ENCODE measurements around the gene PHF12. TPM values are rescaled to one million over a fixed set of nuclear protein-coding genes. Genes with fewer than 3 reads are reported as not detected.

PHF12 gene
- total RNA-seq, 1 donor from 2014 or later, result 50.3 TPM

- DNase-seq (ENCODE audit: extremely low spot score, unreplicated experiment), result no peak
- Mint-ChIP-seq H3K27me3 (ENCODE audit: unreplicated experiment) (peaks cover 3% of the 10 kb centered on the region), H3K9me3 (ENCODE audit: unreplicated experiment) (no peaks in the 10 kb centered on the region), H3K36me3 (ENCODE audit: unreplicated experiment) (no peaks in the 10 kb centered on the region), H3K4me1 (ENCODE audit: unreplicated experiment) (no peaks in the 10 kb centered on the region), H3K27ac (ENCODE audit: unreplicated experiment) (no peak overlapping the region), H3K4me3 (ENCODE audit: unreplicated experiment) (no peak overlapping the region)
- no peak for TF ChIP-seq CTCF (IDR thresholded peaks at IDR 0.05)
Measured at GRCh38 chr17:28988475-28988874, 37.2 kb upstream of the PHF12 start.

- Mint-ChIP-seq H3K4me3 (ENCODE audit: unreplicated experiment) (no peak overlapping the region), H3K27me3 (ENCODE audit: unreplicated experiment) (peaks cover 3% of the 10 kb centered on the region), H3K27ac (ENCODE audit: unreplicated experiment) (no peak overlapping the region), H3K9me3 (ENCODE audit: unreplicated experiment) (no peaks in the 10 kb centered on the region), H3K36me3 (ENCODE audit: unreplicated experiment) (no peaks in the 10 kb centered on the region), H3K4me1 (ENCODE audit: unreplicated experiment) (peaks cover 9% of the 10 kb centered on the region)
- TF ChIP-seq CTCF (IDR thresholded peaks at IDR 0.05), result no peak
- no peak for DNase-seq (ENCODE audit: extremely low spot score, unreplicated experiment)
Measured at GRCh38 chr17:28986714-28987655, 35.7 kb upstream of the PHF12 start.

GRCh38 chr17:28985950-28986713 lies 34.8 kb upstream of the PHF12 start:
- Mint-ChIP-seq H3K4me3 (ENCODE audit: unreplicated experiment) (no peak overlapping the region), H3K27me3 (ENCODE audit: unreplicated experiment) (peaks cover 3% of the 10 kb centered on the region), H3K36me3 (ENCODE audit: unreplicated experiment) (no peaks in the 10 kb centered on the region), H3K4me1 (ENCODE audit: unreplicated experiment) (peaks cover 9% of the 10 kb centered on the region), H3K27ac (ENCODE audit: unreplicated experiment) (no peak overlapping the region), H3K9me3 (ENCODE audit: unreplicated experiment) (no peaks in the 10 kb centered on the region)
- no peak for TF ChIP-seq CTCF (IDR thresholded peaks at IDR 0.05)
- DNase-seq (ENCODE audit: extremely low spot score, unreplicated experiment), result no peak

GRCh38 chr17:28983286-28984230 lies 32.2 kb upstream of the PHF12 start:
- H3K4me1 Mint-ChIP-seq (ENCODE audit: unreplicated experiment), result peaks cover 9% of the 10 kb centered on the region
- DNase-seq (ENCODE audit: extremely low spot score, unreplicated experiment), result no peak
- TF ChIP-seq CTCF (IDR thresholded peaks at IDR 0.05), result no peak
- H3K4me3 Mint-ChIP-seq (ENCODE audit: unreplicated experiment), result no peak overlapping the region
- no peaks in the 10 kb centered on the region for H3K9me3 Mint-ChIP-seq (ENCODE audit: unreplicated experiment)
- H3K27ac Mint-ChIP-seq (ENCODE audit: unreplicated experiment), result no peak overlapping the region
- H3K36me3 Mint-ChIP-seq (ENCODE audit: unreplicated experiment), result no peaks in the 10 kb centered on the region
- peaks cover 5% of the 10 kb centered on the region for H3K27me3 Mint-ChIP-seq (ENCODE audit: unreplicated experiment)

All from osteocyte (in vitro differentiated cells).